Breast epithelium (tissue), 4 donors: ENCODE data around the gene FLNC. TPM values are rescaled to one million over a fixed set of nuclear protein-coding genes. Genes with fewer than 3 reads are reported as not detected.
A peak's percentile ranks its signal among the peaks of the same experiment; 100 is the strongest.

Experiments
- DNase-seq, 2 donors: peaks; one replicate each; pipeline ENCODE4 v3.0.0-alpha.2; 2019; ENCODE audit warnings: low spot score in 2 of 2
- H3K27ac ChIP-seq, 2 donors: fragments of 200-600 bp; sonication (generic) in 1 of 2; one replicate each; pipeline ENCODE4 v1.5.1; 2016 to 2019; ENCODE audit warnings: mild to moderate bottlenecking in 1 of 2
- H3K27me3 ChIP-seq, 2 donors: fragments of 200-600 bp; sonication (generic) in 1 of 2; one replicate each; pipeline versions ENCODE4 v1.5.1 to v1.6.0; 2017 to 2019; ENCODE audit warnings: control low read depth in 1 of 2, mild to moderate bottlenecking in 1 of 2
- H3K36me3 ChIP-seq: fragments of 200-600 bp; one replicate; pipeline ENCODE4 v1.5.1; 2019
- H3K4me1 ChIP-seq, 2 donors: fragments of 200-600 bp; sonication (generic); one replicate each; pipeline ENCODE4 v1.5.1; 2016 to 2019; ENCODE audit warnings: control low read depth in 1 of 2
- H3K4me3 ChIP-seq, 3 donors: fragments of 200-600 bp; sonication (generic); 1 replicate in 2 of 3; 2 replicates in 1 of 3; pipeline ENCODE4 v1.5.1; 2016 to 2019; ENCODE audit warnings: mild to moderate bottlenecking in 3 of 3, moderate library complexity in 2 of 3
- H3K9me3 ChIP-seq, 2 donors: fragments of 200-600 bp; sonication (generic) in 1 of 2; one replicate each; pipeline ENCODE4 v1.5.1; 2016 to 2019; ENCODE audit warnings: control low read depth in 1 of 2
- CTCF ChIP-seq, 3 donors: fragments of 450-650 bp; IDR thresholded peaks; one replicate each; pipeline ENCODE4 v1.5.1; 2016 to 2017; ENCODE audit warnings: antibody characterized with exemption in 3 of 3, mild to moderate bottlenecking in 3 of 3, moderate library complexity in 3 of 3
- POLR2A ChIP-seq: fragments of 450-650 bp; IDR thresholded peaks from one replicate; pipeline ENCODE4 v1.6.1; 2016; ENCODE audit warnings: antibody characterized with exemption, mild to moderate bottlenecking, moderate library complexity
- POLR2AphosphoS5 ChIP-seq, 3 donors: sonication (generic); formaldehyde crosslinking; IDR thresholded peaks; one replicate each; pipeline ENCODE4 v1.6.1; 2017; ENCODE audit warnings: antibody characterized with exemption in 3 of 3
- intact Hi-C: fragments of 100-400 bp; cut with DNase I; formaldehyde crosslinking; loops from one replicate; pipeline ENCODE4 v1.15.1; 2023; ENCODE audit warnings: low total_unique reads
- total RNA-seq, 3 donors: library from RNA; depleted of rRNA; stranded (reverse); fragments of >200 nt; gene quantifications; one replicate each; pipeline ENCODE4 v1.1.0, GENCODE V29; 2016

The FLNC gene
- total RNA-seq, 3 donors from 2014 or later, result 5.1 to 7.5 (median 6.0) TPM

- no peak for TF ChIP-seq POLR2A
- TF ChIP-seq POLR2AphosphoS5 (IDR thresholded peaks at IDR 0.05), result no peak
- no peak for TF ChIP-seq CTCF (IDR thresholded peaks at IDR 0.05)
- H3K27ac ChIP-seq, result no peak overlapping the region
- no peaks in the 10 kb centered on the region for H3K27me3 ChIP-seq
- no peak for DNase-seq
- no peak overlapping the region for H3K4me3 ChIP-seq
- intact Hi-C loops, result no loop called here
- peaks cover 0 to 4% of the 10 kb centered on the region in 2 donors for H3K4me1 ChIP-seq
- H3K9me3 ChIP-seq, result no peaks in the 10 kb centered on the region
- H3K36me3 ChIP-seq, result no peaks in the 10 kb centered on the region
Observed at GRCh38 chr7:128855559-128855958, 25.4 kb downstream of the FLNC start.

- peaks cover 0 to 4% of the 10 kb centered on the region in 2 donors for H3K4me1 ChIP-seq
- intact Hi-C loops, result no loop called here
- H3K4me3 ChIP-seq, result no peak overlapping the region
- TF ChIP-seq POLR2A, result no peak
- no peak for TF ChIP-seq POLR2AphosphoS5 (IDR thresholded peaks at IDR 0.05)
- TF ChIP-seq CTCF (IDR thresholded peaks at IDR 0.05), result no peak
- H3K27ac ChIP-seq, result no peak overlapping the region
- H3K27me3 ChIP-seq, result no peaks in the 10 kb centered on the region
- no peaks in the 10 kb centered on the region for H3K36me3 ChIP-seq
- H3K9me3 ChIP-seq, result no peaks in the 10 kb centered on the region
- DNase-seq, result no peak
Observed at GRCh38 chr7:128856001-128856718, 26.0 kb downstream of the FLNC start.

GRCh38 chr7:128858380-128859231 is 28.4 kb downstream of the FLNC start:
- H3K9me3 ChIP-seq, result no peaks in the 10 kb centered on the region
- no peak for DNase-seq
- peak overlapping the region; percentile 42 to 89 for H3K27ac ChIP-seq
- intact Hi-C loops, result no loop called here
- no peak for TF ChIP-seq POLR2AphosphoS5 (IDR thresholded peaks at IDR 0.05)
- no peak for TF ChIP-seq POLR2A
- TF ChIP-seq CTCF (IDR thresholded peaks at IDR 0.05), result no peak
- no peaks in the 10 kb centered on the region for H3K27me3 ChIP-seq
- peaks cover 0 to 5% of the 10 kb centered on the region in 2 donors for H3K4me1 ChIP-seq
- no peak overlapping the region for H3K4me3 ChIP-seq
- no peaks in the 10 kb centered on the region for H3K36me3 ChIP-seq

GRCh38 chr7:128859232-128860157 is 29.3 kb downstream of the FLNC start:
- DNase-seq, result no peak
- Histone ChIP-seq H3K4me1 (peaks cover 4 to 11% of the 10 kb centered on the region in 2 donors), H3K36me3 (no peaks in the 10 kb centered on the region), H3K27ac (peak overlapping the region; percentile 42 to 89), H3K27me3 (no peaks in the 10 kb centered on the region), H3K4me3 (no peak overlapping the region), H3K9me3 (no peaks in the 10 kb centered on the region)
- TF ChIP-seq POLR2AphosphoS5 (IDR thresholded peaks at IDR 0.05), result no peak
- intact Hi-C loops, result no loop called here
